ENCODE measurements around the gene AIF1. TPM values are rescaled to one million over a fixed set of nuclear protein-coding genes. Genes with fewer than 3 reads are reported as not detected.

The AIF1 gene
- total and polyA plus RNA-seq, 2 experiments from 2014 or later: 13.3 to 33.7 TPM

DNA sequence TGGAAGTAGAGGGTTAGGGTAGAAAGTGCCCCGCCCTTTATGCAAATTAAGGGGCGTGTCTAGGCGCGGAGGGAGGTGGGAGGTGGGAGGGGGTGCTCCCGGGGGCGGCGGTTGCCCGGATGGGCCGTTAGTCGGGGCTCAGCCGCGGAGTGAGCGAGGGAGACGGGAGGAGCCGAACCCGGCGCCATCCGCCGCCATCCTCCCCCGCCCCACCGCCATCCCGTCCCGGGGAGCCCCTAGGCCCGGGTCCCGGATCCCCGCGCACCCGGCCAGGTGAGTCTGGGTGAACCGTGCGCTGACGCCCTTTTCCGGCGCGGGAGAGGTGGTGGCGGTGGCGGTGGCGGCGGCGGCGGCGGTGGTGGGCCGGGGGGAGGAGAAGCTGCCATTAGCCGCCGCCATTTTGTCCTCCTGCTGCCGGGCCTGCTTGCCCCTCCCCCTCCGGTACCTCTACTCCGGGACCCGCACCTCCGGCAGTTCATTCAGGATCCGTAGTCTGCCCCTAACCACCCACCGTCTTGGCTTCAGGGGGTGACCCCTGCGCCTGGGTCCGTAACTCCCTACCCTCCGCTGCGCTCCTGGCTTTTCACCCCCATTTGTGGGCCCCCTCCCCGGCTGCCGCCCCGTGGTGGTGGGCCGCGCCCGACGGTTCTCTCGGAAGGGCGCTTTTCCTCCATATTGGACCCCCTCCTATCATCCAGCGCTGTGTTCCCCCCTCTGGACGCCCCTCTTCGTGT, 5.7 kb downstream of the AIF1 start, which contains the start of gene PRRC2A:
PRRC2A (plus strand) TSS at position 130 of the 734 bp plus-strand sequence. CDS start 2,075 bp downstream, outside the sequence.
- peaks cover 25% of the 10 kb centered on the region for H3K4me1 ChIP-seq (ENCODE audit: insufficient read depth)
- Mint-ChIP-seq H3K9me3 (peaks cover 6% of the 10 kb centered on the region), H3K4me1 (peaks cover 19% of the 10 kb centered on the region), H3K36me3 (ENCODE audit: low read depth) (peaks cover 56% of the 10 kb centered on the region), H3K4me3 (peak within 1 kb of the TSS; percentile 94), H3K27me3 (ENCODE audit: insufficient read depth, low read depth, poor library complexity) (peaks cover 21% of the 10 kb centered on the region), H3K27ac (peak within 1 kb of the TSS; percentile 100)
- TF ChIP-seq STAT1 (IDR thresholded peaks at IDR 0.05; ENCODE audit: unreplicated experiment): no peak
- peak; percentile 67 for TF ChIP-seq POLR2AphosphoS5 (IDR thresholded peaks at IDR 0.05; ENCODE audit: low read depth)
- ATAC-seq: peak; percentile 77
- H4K20me1 ChIP-seq (replicated peaks; ENCODE audit: insufficient read depth): peaks cover 30% of the 10 kb centered on the region
- peaks cover 26% of the 10 kb centered on the region for H3F3A ChIP-seq (replicated peaks; ENCODE audit: low read depth)
- peak within 1 kb of the TSS; percentile 99 for H3K4me2 ChIP-seq
- H3K79me2 ChIP-seq (replicated peaks; ENCODE audit: insufficient read depth): peaks cover 44% of the 10 kb centered on the region
- no peaks in the 10 kb centered on the region for H3K27me3 ChIP-seq (ENCODE audit: insufficient read depth)
- H2AFZ ChIP-seq: no peak within 1 kb of the TSS
- peak; percentile 91 for DNase-seq (ENCODE audit: low spot score)
- H3K27ac ChIP-seq (ENCODE audit: low read depth): peak within 1 kb of the TSS; percentile 100
- no peaks in the 10 kb centered on the region for H3K9me2 ChIP-seq (ENCODE audit: insufficient read depth)
- H3K36me3 ChIP-seq (ENCODE audit: insufficient read depth): peaks cover 33% of the 10 kb centered on the region
- peak within 1 kb of the TSS; percentile 100 for H3K4me3 ChIP-seq

DNA sequence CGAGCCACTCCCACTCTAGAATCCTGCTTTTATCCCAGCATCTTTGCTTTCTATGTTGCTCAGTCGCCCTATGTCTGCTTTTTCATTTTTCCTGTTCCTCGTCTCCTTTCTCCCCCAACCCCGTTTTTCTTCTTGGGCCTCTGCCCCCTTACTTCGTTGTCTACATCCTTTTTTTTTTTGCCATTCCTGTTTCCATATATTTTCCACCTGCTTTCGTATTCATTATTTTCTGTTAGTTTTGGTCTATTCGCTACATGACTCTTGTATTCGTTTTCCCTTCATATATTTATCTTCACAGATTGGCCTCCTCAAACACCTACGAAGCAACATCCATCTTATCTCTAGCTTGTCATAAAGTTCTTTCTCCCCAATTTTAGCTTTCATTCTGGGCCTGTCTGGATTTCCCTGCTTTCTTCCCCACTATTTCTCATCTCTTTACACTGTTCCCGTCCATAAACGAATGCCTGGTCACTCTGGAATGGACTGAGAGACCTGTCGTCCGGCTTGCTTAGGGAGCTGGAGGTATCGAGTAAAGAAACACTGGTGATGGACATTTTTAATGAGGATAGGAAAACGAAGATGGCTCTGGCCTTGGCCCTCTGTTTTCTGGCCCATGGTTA, 6.4 kb downstream of the AIF1 start:
- Histone ChIP-seq H2AFZ (no peak overlapping the region), H3K36me3 (ENCODE audit: insufficient read depth) (peaks cover 39% of the 10 kb centered on the region), H3K79me2 (replicated peaks; ENCODE audit: insufficient read depth) (peaks cover 51% of the 10 kb centered on the region), H3K27ac (ENCODE audit: low read depth) (peak overlapping the region; percentile 100), H3K9me2 (ENCODE audit: insufficient read depth) (no peaks in the 10 kb centered on the region), H3F3A (replicated peaks; ENCODE audit: low read depth) (peaks cover 32% of the 10 kb centered on the region), H3K4me1 (ENCODE audit: insufficient read depth) (peaks cover 19% of the 10 kb centered on the region), H3K4me2 (peak overlapping the region; percentile 99), H3K4me3 (peak overlapping the region; percentile 100), H3K27me3 (ENCODE audit: insufficient read depth) (no peaks in the 10 kb centered on the region), H4K20me1 (replicated peaks; ENCODE audit: insufficient read depth) (peaks cover 35% of the 10 kb centered on the region)
- Mint-ChIP-seq H3K27me3 (ENCODE audit: insufficient read depth, low read depth, poor library complexity) (peaks cover 24% of the 10 kb centered on the region), H3K36me3 (ENCODE audit: low read depth) (peaks cover 63% of the 10 kb centered on the region), H3K9me3 (peaks cover 6% of the 10 kb centered on the region), H3K27ac (peak overlapping the region; percentile 99), H3K4me3 (peak overlapping the region; percentile 94), H3K4me1 (peaks cover 12% of the 10 kb centered on the region)
- DNase-seq (ENCODE audit: low spot score) (no peak), ATAC-seq (no peak)
- no peak for TF ChIP-seq POLR2AphosphoS5 (IDR thresholded peaks at IDR 0.05; ENCODE audit: low read depth)
- TF ChIP-seq, protein P1, sequence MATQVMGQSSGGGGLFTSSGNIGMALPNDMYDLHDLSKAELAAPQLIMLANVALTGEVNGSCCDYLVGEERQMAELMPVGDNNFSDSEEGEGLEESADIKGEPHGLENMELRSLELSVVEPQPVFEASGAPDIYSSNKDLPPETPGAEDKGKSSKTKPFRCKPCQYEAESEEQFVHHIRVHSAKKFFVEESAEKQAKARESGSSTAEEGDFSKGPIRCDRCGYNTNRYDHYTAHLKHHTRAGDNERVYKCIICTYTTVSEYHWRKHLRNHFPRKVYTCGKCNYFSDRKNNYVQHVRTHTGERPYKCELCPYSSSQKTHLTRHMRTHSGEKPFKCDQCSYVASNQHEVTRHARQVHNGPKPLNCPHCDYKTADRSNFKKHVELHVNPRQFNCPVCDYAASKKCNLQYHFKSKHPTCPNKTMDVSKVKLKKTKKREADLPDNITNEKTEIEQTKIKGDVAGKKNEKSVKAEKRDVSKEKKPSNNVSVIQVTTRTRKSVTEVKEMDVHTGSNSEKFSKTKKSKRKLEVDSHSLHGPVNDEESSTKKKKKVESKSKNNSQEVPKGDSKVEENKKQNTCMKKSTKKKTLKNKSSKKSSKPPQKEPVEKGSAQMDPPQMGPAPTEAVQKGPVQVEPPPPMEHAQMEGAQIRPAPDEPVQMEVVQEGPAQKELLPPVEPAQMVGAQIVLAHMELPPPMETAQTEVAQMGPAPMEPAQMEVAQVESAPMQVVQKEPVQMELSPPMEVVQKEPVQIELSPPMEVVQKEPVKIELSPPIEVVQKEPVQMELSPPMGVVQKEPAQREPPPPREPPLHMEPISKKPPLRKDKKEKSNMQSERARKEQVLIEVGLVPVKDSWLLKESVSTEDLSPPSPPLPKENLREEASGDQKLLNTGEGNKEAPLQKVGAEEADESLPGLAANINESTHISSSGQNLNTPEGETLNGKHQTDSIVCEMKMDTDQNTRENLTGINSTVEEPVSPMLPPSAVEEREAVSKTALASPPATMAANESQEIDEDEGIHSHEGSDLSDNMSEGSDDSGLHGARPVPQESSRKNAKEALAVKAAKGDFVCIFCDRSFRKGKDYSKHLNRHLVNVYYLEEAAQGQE (IDR thresholded peaks at IDR 0.05; ENCODE audit: unreplicated experiment): no peak

DNA sequence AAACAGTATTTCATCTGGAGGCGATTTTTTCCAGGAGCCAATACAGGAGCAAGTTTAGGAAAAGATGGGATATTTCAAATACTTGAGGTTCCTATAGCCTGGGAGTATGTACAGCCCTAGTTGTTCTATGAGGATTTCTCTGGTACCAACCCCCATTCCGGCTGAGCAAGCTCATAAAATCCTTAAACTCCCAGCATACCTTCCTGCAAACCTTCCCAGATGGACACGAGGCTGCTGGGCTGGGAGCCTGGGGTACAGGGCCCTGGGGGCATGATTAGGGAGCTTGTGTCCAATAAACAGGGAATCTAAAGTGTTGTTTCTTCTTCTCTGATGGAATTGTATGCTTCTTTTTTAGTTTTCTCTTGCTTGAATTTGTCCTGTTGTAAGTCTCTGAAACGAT, 7.0 kb downstream of the AIF1 start:
- Histone ChIP-seq H3F3A (replicated peaks; ENCODE audit: low read depth) (peaks cover 36% of the 10 kb centered on the region), H3K36me3 (ENCODE audit: insufficient read depth) (peaks cover 45% of the 10 kb centered on the region), H3K27me3 (ENCODE audit: insufficient read depth) (no peaks in the 10 kb centered on the region), H2AFZ (no peak overlapping the region), H4K20me1 (replicated peaks; ENCODE audit: insufficient read depth) (peaks cover 36% of the 10 kb centered on the region), H3K9me2 (ENCODE audit: insufficient read depth) (no peaks in the 10 kb centered on the region), H3K4me1 (ENCODE audit: insufficient read depth) (peaks cover 15% of the 10 kb centered on the region), H3K4me3 (peak overlapping the region; percentile 100), H3K4me2 (peak overlapping the region; percentile 99), H3K79me2 (replicated peaks; ENCODE audit: insufficient read depth) (peaks cover 54% of the 10 kb centered on the region), H3K27ac (ENCODE audit: low read depth) (peak overlapping the region; percentile 100; the same call in 1 of the 2 replicates)
- Mint-ChIP-seq H3K9me3 (peaks cover 6% of the 10 kb centered on the region), H3K27me3 (ENCODE audit: insufficient read depth, low read depth, poor library complexity) (peaks cover 26% of the 10 kb centered on the region), H3K27ac (peak overlapping the region; percentile 99), H3K4me3 (peak overlapping the region; percentile 94), H3K36me3 (ENCODE audit: low read depth) (peaks cover 68% of the 10 kb centered on the region), H3K4me1 (peaks cover 9% of the 10 kb centered on the region)
- ATAC-seq (no peak), DNase-seq (ENCODE audit: low spot score) (no peak)
- no peak for TF ChIP-seq ZNF114 (CRISPR knock-in tag; IDR thresholded peaks at IDR 0.05)
